Mesothelial cell of epicardium (in vitro differentiated cells): ENCODE data around the gene GALNT15. TPM values are rescaled to one million over a fixed set of nuclear protein-coding genes. Genes with fewer than 3 reads are reported as not detected.

Experiments used
- DNase-seq, 2 experiments: peaks; one replicate each; pipeline ENCODE4 v3.0.0; 2021; ENCODE audit warnings: low spot score in 2 of 2; ENCODE audit not compliant: unreplicated experiment in 2 of 2
- H3K27ac Mint-ChIP-seq: 2 replicates; pipeline ENCODE4 v1.8.0; 2021; ENCODE audit warnings: mixed read lengths
- H3K27me3 Mint-ChIP-seq: 2 replicates; pipeline ENCODE4 v1.8.0; 2021; ENCODE audit warnings: low read depth, mixed read lengths
- H3K36me3 Mint-ChIP-seq: 2 replicates; pipeline ENCODE4 v1.8.0; 2021; ENCODE audit warnings: mixed read lengths
- H3K4me1 Mint-ChIP-seq: 2 replicates; pipeline ENCODE4 v1.8.0; 2021; ENCODE audit warnings: mixed read lengths
- H3K4me3 Mint-ChIP-seq: 2 replicates; pipeline ENCODE4 v1.8.0; 2021; ENCODE audit warnings: mild to moderate bottlenecking, moderate library complexity, mixed read lengths
- H3K9me3 Mint-ChIP-seq: 2 replicates; pipeline ENCODE4 v1.8.0; 2021; ENCODE audit warnings: mixed read lengths
- CTCF ChIP-seq: fragments of 200-600 bp; sonication (generic); IDR thresholded peaks from one replicate; pipeline ENCODE4 v1.5.0; 2021; ENCODE audit warnings: antibody characterized with exemption; ENCODE audit not compliant: unreplicated experiment
- total RNA-seq: library from RNA; stranded (reverse); gene quantifications from 3 replicates; pipeline ENCODE4 v1.2.1, GENCODE V29; 2021

Gene GALNT15
- total RNA-seq, 1 donor from 2014 or later = 0.07 TPM

GRCh38 chr3:16182183-16182582 lies 7.7 kb downstream of the GALNT15 start:
- no peak for DNase-seq
- Mint-ChIP-seq H3K4me1 (no peaks in the 10 kb centered on the region), H3K27ac (no peak overlapping the region), H3K36me3 (no peaks in the 10 kb centered on the region), H3K4me3 (no peak overlapping the region), H3K27me3 (peaks cover 24% of the 10 kb centered on the region), H3K9me3 (no peaks in the 10 kb centered on the region)
- no peak for TF ChIP-seq CTCF

GRCh38 chr3:16182612-16183011 lies 8.1 kb downstream of the GALNT15 start:
- H3K27me3 Mint-ChIP-seq = peaks cover 20% of the 10 kb centered on the region
- no peak overlapping the region for H3K27ac Mint-ChIP-seq
- no peaks in the 10 kb centered on the region for H3K4me1 Mint-ChIP-seq
- no peak overlapping the region for H3K4me3 Mint-ChIP-seq
- no peak for TF ChIP-seq CTCF
- H3K9me3 Mint-ChIP-seq = no peaks in the 10 kb centered on the region
- no peak for DNase-seq
- H3K36me3 Mint-ChIP-seq = no peaks in the 10 kb centered on the region

GRCh38 chr3:16183082-16183481 lies 8.6 kb downstream of the GALNT15 start:
- no peak overlapping the region for H3K27ac Mint-ChIP-seq
- no peaks in the 10 kb centered on the region for H3K9me3 Mint-ChIP-seq
- H3K27me3 Mint-ChIP-seq = peaks cover 19% of the 10 kb centered on the region
- TF ChIP-seq CTCF = no peak
- no peak overlapping the region for H3K4me3 Mint-ChIP-seq
- H3K4me1 Mint-ChIP-seq = no peaks in the 10 kb centered on the region
- no peak for DNase-seq
- H3K36me3 Mint-ChIP-seq = no peaks in the 10 kb centered on the region

GRCh38 chr3:16183601-16184270 lies 9.3 kb downstream of the GALNT15 start:
- no peak overlapping the region for H3K27ac Mint-ChIP-seq
- no peaks in the 10 kb centered on the region for H3K4me1 Mint-ChIP-seq
- H3K9me3 Mint-ChIP-seq = no peaks in the 10 kb centered on the region
- DNase-seq = no peak
- peaks cover 18% of the 10 kb centered on the region for H3K27me3 Mint-ChIP-seq
- TF ChIP-seq CTCF = no peak
- H3K36me3 Mint-ChIP-seq = no peaks in the 10 kb centered on the region
- no peak overlapping the region for H3K4me3 Mint-ChIP-seq

- TF ChIP-seq CTCF = no peak
- DNase-seq = no peak
- no peaks in the 10 kb centered on the region for H3K36me3 Mint-ChIP-seq
- H3K4me3 Mint-ChIP-seq = no peak overlapping the region
- H3K27me3 Mint-ChIP-seq = peaks cover 18% of the 10 kb centered on the region
- no peaks in the 10 kb centered on the region for H3K9me3 Mint-ChIP-seq
- no peaks in the 10 kb centered on the region for H3K4me1 Mint-ChIP-seq
- H3K27ac Mint-ChIP-seq = no peak overlapping the region
Measured at GRCh38 chr3:16186086-16186485, 11.6 kb downstream of the GALNT15 start.

- Mint-ChIP-seq H3K4me1 (no peaks in the 10 kb centered on the region), H3K9me3 (no peaks in the 10 kb centered on the region), H3K27me3 (peaks cover 18% of the 10 kb centered on the region), H3K27ac (no peak overlapping the region), H3K36me3 (no peaks in the 10 kb centered on the region), H3K4me3 (no peak overlapping the region)
- no peak for DNase-seq
- TF ChIP-seq CTCF = no peak
Measured at GRCh38 chr3:16186565-16186964, 12.1 kb downstream of the GALNT15 start.
